Naive thymus-derived CD4-positive, alpha-beta T cell (primary cell): ENCODE measurements around the gene PCDHA6. TPM values are rescaled to one million over a fixed set of nuclear protein-coding genes. Genes with fewer than 3 reads are reported as not detected.
A peak's percentile ranks its signal among the peaks of the same experiment; 100 is the strongest.
"Not testable (repeated sequence)": the region's sequence is repeated elsewhere in the genome, so short reads cannot be mapped to it uniquely, and the experiment has no call there.

ENCODE experiments used
- ATAC-seq: fragments of 150-1000 bp; cut with Tn5 transposase; 2 replicates; pipeline ENCODE4 v1.10.0; 2021; ENCODE audit warnings: mild to moderate bottlenecking, moderate library complexity
- CTCF ChIA-PET: fragments of 350-600 bp; sonication (Branson Sonifier 250); formaldehyde crosslinking; loops from one replicate; lab custom pipeline; 2021; ENCODE audit warnings: antibody characterized with exemption; lab: Charles Lee
- POLR2A ChIA-PET: fragments of 350-600 bp; sonication (Branson Sonifier 250); formaldehyde crosslinking; loops from one replicate; lab custom pipeline; 2021; ENCODE audit warnings: antibody characterized with exemption, inconsistent platforms; lab: Charles Lee
- DNase-seq, 9 donors: peaks; one replicate each; pipeline versions ENCODE4 v3.0.0 to v3.0.0-alpha.2; 2020 to 2022; ENCODE audit warnings: mixed read lengths in 1 of 9
- H3K27ac ChIP-seq: one replicate; pipeline ENCODE4 v1.7.0; 2013; ENCODE audit warnings: mild to moderate bottlenecking, low read depth, low read length, moderate library complexity
- H3K27me3 ChIP-seq, 2 donors: one replicate each; pipeline ENCODE4 v1.7.0; 2013; ENCODE audit warnings: low read length in 2 of 2, mild to moderate bottlenecking in 2 of 2, moderate library complexity in 2 of 2; ENCODE audit not compliant: control insufficient read depth in 2 of 2, insufficient read depth in 2 of 2
- H3K36me3 ChIP-seq, 3 experiments: 1 replicate in 2 of 3; 2 replicates in 1 of 3; pipeline ENCODE4 v1.7.0; 2013; ENCODE audit warnings: low read length in 3 of 3, mild to moderate bottlenecking in 3 of 3, moderate library complexity in 1 of 3; ENCODE audit not compliant: insufficient read depth in 3 of 3, control insufficient read depth in 2 of 3
- H3K4me1 ChIP-seq, 2 donors: one replicate each; pipeline ENCODE4 v1.7.0; 2013; ENCODE audit warnings: low read length in 2 of 2, mild to moderate bottlenecking in 2 of 2, moderate library complexity in 1 of 2; ENCODE audit not compliant: control insufficient read depth in 2 of 2, insufficient read depth in 2 of 2
- H3K4me3 ChIP-seq: 2 replicates; pipeline ENCODE4 v1.7.0; 2013; ENCODE audit warnings: mild to moderate bottlenecking, low read length
- H3K9me3 ChIP-seq, 3 experiments: 1 replicate in 2 of 3; 2 replicates in 1 of 3; pipeline ENCODE4 v1.7.0; 2013; ENCODE audit warnings: low read length in 3 of 3; ENCODE audit not compliant: control insufficient read depth in 2 of 3
- H3K27ac Mint-ChIP-seq, 9 donors: one replicate each; pipeline ENCODE4 v1.8.0; 2020 to 2022; ENCODE audit warnings: mixed read lengths in 9 of 9, mild to moderate bottlenecking in 8 of 9, moderate library complexity in 5 of 9, inconsistent platforms in 2 of 9
- H3K27me3 Mint-ChIP-seq, 5 donors: one replicate each; pipeline ENCODE4 v1.8.0; 2021 to 2022; ENCODE audit warnings: mixed read lengths in 5 of 5, mild to moderate bottlenecking in 1 of 5
- H3K36me3 Mint-ChIP-seq, 5 donors: one replicate each; pipeline ENCODE4 v1.8.0; 2020 to 2022; ENCODE audit warnings: mixed read lengths in 5 of 5, mild to moderate bottlenecking in 3 of 5, inconsistent platforms in 1 of 5
- H3K4me1 Mint-ChIP-seq, 7 donors: one replicate each; pipeline ENCODE4 v1.8.0; 2020 to 2022; ENCODE audit warnings: mixed read lengths in 7 of 7, mild to moderate bottlenecking in 3 of 7, inconsistent platforms in 1 of 7
- H3K4me3 Mint-ChIP-seq, 10 donors: one replicate each; pipeline ENCODE4 v1.8.0; 2020 to 2022; ENCODE audit warnings: mild to moderate bottlenecking in 10 of 10, mixed read lengths in 10 of 10, moderate library complexity in 6 of 10, inconsistent platforms in 2 of 10
- H3K9me3 Mint-ChIP-seq, 11 donors: one replicate each; pipeline ENCODE4 v1.8.0; 2020 to 2022; ENCODE audit warnings: mixed read lengths in 11 of 11, mild to moderate bottlenecking in 4 of 11, inconsistent platforms in 1 of 11, moderate library complexity in 1 of 11
- intact Hi-C, 2 donors: fragments of 100-400 bp; cut with micrococcal nuclease; formaldehyde crosslinking; loops; one replicate each; pipeline ENCODE4 v1.15.1; 2023
- polyA plus RNA-seq, 2 donors: library from polyadenylated mRNA; unstranded; fragments of 300-500 nt; fragmentation: Illumina TruSeq; gene quantifications; one replicate each; pipeline ENCODE4 v1.2.3, GENCODE V29; 2021
- total RNA-seq, 6 experiments: library from RNA in 5 of 6; stranded (reverse) in 5 of 6; gene quantifications; 1 replicate in 5 of 6; 2 replicates in 1 of 6; pipeline ENCODE4 v1.2.3 and lab custom pipeline; 2021 to 2026

Gene PCDHA6
- total RNA-seq (not detected), polyA plus RNA-seq (not detected), total RNA-seq (lab: John Stamatoyannopoulos, UW) (not detected)

GRCh38 chr5:140827704-140828361, at the start of gene PCDHA6:
Gene PCDHA6 (plus strand): TSS chr5:140827960. CDS start chr5:140828092, 132 bp downstream.
- Mint-ChIP-seq H3K27me3 (peaks cover 3 to 57% (median 44%) of the 10 kb centered on the region in 5 donors), H3K36me3 (peaks cover 0 to 17% (median 0%) of the 10 kb centered on the region in 5 donors), H3K4me3 (peak within 1 kb of the TSS in 1 of 10 donors; percentile 23), H3K9me3 (peaks cover 5 to 81% (median 35%) of the 10 kb centered on the region in 11 donors), H3K4me1 (no peaks in the 10 kb centered on the region), H3K27ac (peak within 1 kb of the TSS in 1 of 9 donors; percentile 65)
- Histone ChIP-seq H3K27me3 (peaks cover 0 to 10% of the 10 kb centered on the region in 2 donors), H3K27ac (no peak within 1 kb of the TSS), H3K36me3 (no peaks in the 10 kb centered on the region), H3K4me3 (no peak within 1 kb of the TSS), H3K4me1 (no peaks in the 10 kb centered on the region), H3K9me3 (peaks cover 0 to 28% (median 0%) of the 10 kb centered on the region in 3 experiments)
- POLR2A ChIA-PET: no interaction called here
- CTCF ChIA-PET: no interaction called here
- DNase-seq (no peak), ATAC-seq (no peak)
- intact Hi-C loops: no loop called here

- Mint-ChIP-seq H3K27ac (no peak overlapping the region), H3K4me1 (no peaks in the 10 kb centered on the region), H3K27me3 (peaks cover 0 to 47% (median 29%) of the 10 kb centered on the region in 5 donors), H3K4me3 (no peak overlapping the region), H3K9me3 (peaks cover 19 to 100% (median 73%) of the 10 kb centered on the region in 11 donors), H3K36me3 (peaks cover 0 to 44% (median 16%) of the 10 kb centered on the region in 5 donors)
- CTCF ChIA-PET: no interaction called here
- H3K9me3 ChIP-seq: peaks cover 0 to 74% (median 0%) of the 10 kb centered on the region in 3 experiments
- no peaks in the 10 kb centered on the region for H3K4me1 ChIP-seq
- no peak overlapping the region for H3K27ac ChIP-seq
- intact Hi-C loops: no loop called here
- no peaks in the 10 kb centered on the region for H3K36me3 ChIP-seq
- POLR2A ChIA-PET: no interaction called here
- H3K4me3 ChIP-seq: no peak overlapping the region
- no peak for DNase-seq
- H3K27me3 ChIP-seq: no peaks in the 10 kb centered on the region
- no peak for ATAC-seq
Observed at GRCh38 chr5:140780512-140780911, 47.2 kb upstream of the PCDHA6 start.

GRCh38 chr5:140785905-140786686, 41.7 kb upstream of the PCDHA6 start, which contains the start of gene PCDHA1:
Gene PCDHA1 (plus strand): TSS chr5:140786140.
- Histone ChIP-seq H3K27ac (no peak within 1 kb of the TSS), H3K36me3 (no peaks in the 10 kb centered on the region), H3K4me1 (no peaks in the 10 kb centered on the region), H3K27me3 (peaks cover 0 to 5% of the 10 kb centered on the region in 2 donors), H3K4me3 (no peak within 1 kb of the TSS), H3K9me3 (peaks cover 0 to 68% (median 4%) of the 10 kb centered on the region in 3 experiments)
- no peak for ATAC-seq
- Mint-ChIP-seq H3K9me3 (peaks cover 6 to 97% (median 57%) of the 10 kb centered on the region in 11 donors), H3K27me3 (peaks cover 3 to 71% (median 42%) of the 10 kb centered on the region in 5 donors), H3K4me1 (no peaks in the 10 kb centered on the region), H3K27ac (peak within 1 kb of the TSS in 1 of 9 donors; percentile 23), H3K4me3 (peak within 1 kb of the TSS in 2 of 10 donors; percentile 16 to 45), H3K36me3 (peaks cover 4 to 32% (median 14%) of the 10 kb centered on the region in 5 donors)
- intact Hi-C loops: no loop called here
- POLR2A ChIA-PET: no interaction called here
- no peak for DNase-seq
- CTCF ChIA-PET: no interaction called here

- H3K27ac ChIP-seq, H3K27ac Mint-ChIP-seq, H3K4me1 ChIP-seq, H3K4me1 Mint-ChIP-seq, CTCF ChIA-PET, H3K36me3 ChIP-seq, H3K4me3 ChIP-seq, DNase-seq, POLR2A ChIA-PET, ATAC-seq, intact Hi-C loops, H3K27me3 ChIP-seq: not testable (repeated sequence)
- Mint-ChIP-seq H3K4me3 (peak overlapping the region in 1 of 10 donors; percentile 12), H3K9me3 (peaks cover 0 to 97% (median 53%) of the 10 kb centered on the region in 11 donors), H3K27me3 (peaks cover 3 to 70% (median 50%) of the 10 kb centered on the region in 5 donors), H3K36me3 (peaks cover 2 to 37% (median 13%) of the 10 kb centered on the region in 5 donors)
- H3K9me3 ChIP-seq: peaks cover 0 to 62% (median 4%) of the 10 kb centered on the region in 3 experiments
Observed at GRCh38 chr5:140787422-140787821, 40.3 kb upstream of the PCDHA6 start.

- intact Hi-C loops, H3K27ac Mint-ChIP-seq, CTCF ChIA-PET, H3K4me1 Mint-ChIP-seq, ATAC-seq, POLR2A ChIA-PET, H3K27ac ChIP-seq, H3K4me1 ChIP-seq, H3K27me3 ChIP-seq, H3K4me3 ChIP-seq, H3K4me3 Mint-ChIP-seq, H3K36me3 ChIP-seq, DNase-seq: not testable (repeated sequence)
- Mint-ChIP-seq H3K36me3 (peaks cover 2 to 40% (median 13%) of the 10 kb centered on the region in 5 donors), H3K9me3 (peaks cover 0 to 97% (median 51%) of the 10 kb centered on the region in 11 donors), H3K27me3 (peaks cover 3 to 74% (median 53%) of the 10 kb centered on the region in 5 donors)
- peaks cover 0 to 62% (median 4%) of the 10 kb centered on the region in 3 experiments for H3K9me3 ChIP-seq
Observed at GRCh38 chr5:140787849-140788504, 39.8 kb upstream of the PCDHA6 start.

- peaks cover 3 to 74% (median 61%) of the 10 kb centered on the region in 5 donors for H3K27me3 Mint-ChIP-seq
- ChIA-PET CTCF (no interaction called here), POLR2A (no interaction called here)
- no peaks in the 10 kb centered on the region for H3K36me3 ChIP-seq
- no peak overlapping the region for H3K27ac ChIP-seq
- H3K9me3 ChIP-seq: peaks cover 0 to 62% (median 12%) of the 10 kb centered on the region in 3 experiments
- no peak overlapping the region for H3K27ac Mint-ChIP-seq
- no peak overlapping the region for H3K4me3 ChIP-seq
- intact Hi-C loops: no loop called here
- no peaks in the 10 kb centered on the region for H3K4me1 Mint-ChIP-seq
- H3K9me3 Mint-ChIP-seq: peaks cover 0 to 98% (median 57%) of the 10 kb centered on the region in 11 donors
- peaks cover 2 to 5% of the 10 kb centered on the region in 2 donors for H3K27me3 ChIP-seq
- DNase-seq: no peak
- no peaks in the 10 kb centered on the region for H3K4me1 ChIP-seq
- ATAC-seq: no peak
- H3K36me3 Mint-ChIP-seq: peaks cover 0 to 37% (median 7%) of the 10 kb centered on the region in 5 donors
- no peak overlapping the region for H3K4me3 Mint-ChIP-seq
Observed at GRCh38 chr5:140791089-140791488, 36.7 kb upstream of the PCDHA6 start.
